DND-41 (cell line): ENCODE data around the gene PYM1.

ENCODE experiments used
- EZH2 ChIP-seq: IDR thresholded peaks from 3 replicates; pipeline ENCODE4 v1.6.1; 2012; ENCODE audit warnings: borderline replicate concordance, low read depth, mild to moderate bottlenecking, moderate library complexity, low read length, inconsistent platforms; ENCODE audit not compliant: severe bottlenecking
- TF ChIP-seq, protein P1 (sequence below): IDR thresholded peaks from 2 replicates; pipeline ENCODE4 v1.5.1; 2012; ENCODE audit warnings: borderline replicate concordance, low read length, moderate library complexity, mild to moderate bottlenecking; ENCODE audit not compliant: poor library complexity, severe bottlenecking; ENCODE audit errors: extremely low read depth

DNA sequence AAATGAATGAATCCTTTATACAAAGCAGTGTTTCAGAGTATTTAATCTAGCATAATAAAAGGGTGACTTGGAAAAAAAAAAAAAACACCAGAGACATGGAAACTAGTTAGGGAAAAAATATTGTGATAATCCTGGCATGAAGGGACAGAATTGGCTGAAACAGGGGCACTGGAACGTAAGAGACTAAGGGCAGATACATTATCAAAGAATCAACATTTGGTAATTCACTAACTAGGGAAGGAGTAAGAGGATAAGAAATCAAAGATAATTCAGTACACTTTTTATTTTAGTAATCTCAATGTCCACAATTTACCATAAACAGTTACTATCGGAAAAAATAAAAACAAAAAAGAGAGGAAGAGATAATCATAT is 18.2 kb downstream of the PYM1 start:
- TF ChIP-seq, protein P1, sequence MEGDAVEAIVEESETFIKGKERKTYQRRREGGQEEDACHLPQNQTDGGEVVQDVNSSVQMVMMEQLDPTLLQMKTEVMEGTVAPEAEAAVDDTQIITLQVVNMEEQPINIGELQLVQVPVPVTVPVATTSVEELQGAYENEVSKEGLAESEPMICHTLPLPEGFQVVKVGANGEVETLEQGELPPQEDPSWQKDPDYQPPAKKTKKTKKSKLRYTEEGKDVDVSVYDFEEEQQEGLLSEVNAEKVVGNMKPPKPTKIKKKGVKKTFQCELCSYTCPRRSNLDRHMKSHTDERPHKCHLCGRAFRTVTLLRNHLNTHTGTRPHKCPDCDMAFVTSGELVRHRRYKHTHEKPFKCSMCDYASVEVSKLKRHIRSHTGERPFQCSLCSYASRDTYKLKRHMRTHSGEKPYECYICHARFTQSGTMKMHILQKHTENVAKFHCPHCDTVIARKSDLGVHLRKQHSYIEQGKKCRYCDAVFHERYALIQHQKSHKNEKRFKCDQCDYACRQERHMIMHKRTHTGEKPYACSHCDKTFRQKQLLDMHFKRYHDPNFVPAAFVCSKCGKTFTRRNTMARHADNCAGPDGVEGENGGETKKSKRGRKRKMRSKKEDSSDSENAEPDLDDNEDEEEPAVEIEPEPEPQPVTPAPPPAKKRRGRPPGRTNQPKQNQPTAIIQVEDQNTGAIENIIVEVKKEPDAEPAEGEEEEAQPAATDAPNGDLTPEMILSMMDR = no peak
- no peak for TF ChIP-seq EZH2
